Lower leg skin (tissue), 4 donors: ENCODE measurements around the gene SCAPER. TPM values are rescaled to one million over a fixed set of nuclear protein-coding genes. Genes with fewer than 3 reads are reported as not detected.

ENCODE experiments used
- DNase-seq, 2 donors: peaks; one replicate each; pipeline ENCODE4 v3.0.0-alpha.2; 2019; ENCODE audit warnings: low spot score in 2 of 2
- H3K4me3 ChIP-seq: fragments of 200-600 bp; sonication (generic); 2 replicates; pipeline ENCODE4 v1.5.1; 2017; ENCODE audit warnings: mild to moderate bottlenecking, low read depth; ENCODE audit not compliant: poor library complexity, severe bottlenecking
- CTCF ChIP-seq, 3 donors: fragments of 450-650 bp; IDR thresholded peaks; one replicate each; pipeline ENCODE4 v1.5.1; 2016; ENCODE audit warnings: antibody characterized with exemption in 3 of 3, mild to moderate bottlenecking in 3 of 3, moderate library complexity in 2 of 3
- POLR2A ChIP-seq, 2 donors: fragments of 450-650 bp; IDR thresholded peaks; one replicate each; pipeline ENCODE4 v1.6.1; 2016 to 2017; ENCODE audit warnings: antibody characterized with exemption in 2 of 2, mild to moderate bottlenecking in 1 of 2, moderate library complexity in 1 of 2
- WGBS, 2 donors: methylation state at CpG; one replicate each; pipeline ENCODE4 v1.1.5; 2018; 5-methylcytosine and 5-hydroxymethylcytosine counted together
- intact Hi-C: fragments of 100-400 bp; cut with DNase I; formaldehyde crosslinking; loops from one replicate; pipeline ENCODE4 v1.15.0; 2023; ENCODE audit warnings: low total_unique reads
- total RNA-seq, 4 donors: library from RNA; depleted of rRNA; stranded (reverse); fragments of >200 nt; gene quantifications; one replicate each; pipeline ENCODE4 v1.1.0, GENCODE V29; 2016

The SCAPER gene
- total RNA-seq, 4 donors from 2014 or later, result 23.8 to 63.2 (median 32.9) TPM

DNA sequence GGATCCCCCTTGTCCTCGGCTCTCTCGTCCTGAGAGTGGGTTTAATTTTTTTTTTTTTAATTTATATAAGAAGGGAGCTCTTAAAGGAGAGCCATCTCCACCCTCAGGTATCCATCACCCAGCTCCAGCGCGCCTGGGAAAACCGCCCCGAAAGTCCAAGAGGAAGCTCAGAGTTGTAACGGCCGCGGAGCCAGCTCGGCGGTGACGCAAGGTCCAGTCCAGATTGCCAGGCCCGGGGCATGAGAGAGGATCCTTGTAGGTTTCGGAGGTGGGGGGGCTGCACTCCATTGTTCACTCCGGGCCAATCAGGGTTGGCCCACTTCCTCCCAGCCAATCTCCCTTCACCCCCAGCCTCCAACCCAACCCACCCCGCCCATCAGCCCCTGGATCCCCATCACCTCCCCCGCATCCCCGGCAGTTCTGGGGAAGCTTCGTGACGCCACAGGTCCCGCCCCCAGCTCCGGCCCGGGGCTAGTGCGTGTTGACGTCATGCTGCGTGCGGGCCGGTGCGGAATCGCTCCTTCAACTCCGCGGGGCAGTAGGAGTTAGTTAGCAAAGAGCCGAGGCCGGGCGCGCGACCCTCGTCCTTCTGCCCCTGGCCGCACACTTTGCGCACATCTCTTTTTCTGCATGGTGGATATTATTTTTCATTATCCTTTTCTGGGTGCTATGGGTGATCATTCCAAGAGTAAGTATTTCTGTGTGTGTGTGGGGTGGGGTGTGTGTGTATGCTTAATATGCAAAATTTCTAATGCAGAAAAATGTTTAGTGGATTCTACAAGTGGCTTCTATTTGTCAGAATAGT is 568.7 kb downstream of the SCAPER start, which contains the start of gene ISL2:
ISL2 (plus strand) TSS at position 520 of the 805 bp plus-strand sequence; CDS start at position 631, 111 bp downstream.
- peak in 1 of 2 donors; percentile 92 for DNase-seq
- no peak within 1 kb of the TSS for H3K4me3 ChIP-seq
- TF ChIP-seq CTCF (IDR thresholded peaks at IDR 0.05) (no peak), POLR2A (IDR thresholded peaks at IDR 0.05) (no peak)
- 7% methylated on average over 31 to 40 of the region's 40 CpGs for WGBS, 2 donors
- intact Hi-C loops, result no loop called here

DNA sequence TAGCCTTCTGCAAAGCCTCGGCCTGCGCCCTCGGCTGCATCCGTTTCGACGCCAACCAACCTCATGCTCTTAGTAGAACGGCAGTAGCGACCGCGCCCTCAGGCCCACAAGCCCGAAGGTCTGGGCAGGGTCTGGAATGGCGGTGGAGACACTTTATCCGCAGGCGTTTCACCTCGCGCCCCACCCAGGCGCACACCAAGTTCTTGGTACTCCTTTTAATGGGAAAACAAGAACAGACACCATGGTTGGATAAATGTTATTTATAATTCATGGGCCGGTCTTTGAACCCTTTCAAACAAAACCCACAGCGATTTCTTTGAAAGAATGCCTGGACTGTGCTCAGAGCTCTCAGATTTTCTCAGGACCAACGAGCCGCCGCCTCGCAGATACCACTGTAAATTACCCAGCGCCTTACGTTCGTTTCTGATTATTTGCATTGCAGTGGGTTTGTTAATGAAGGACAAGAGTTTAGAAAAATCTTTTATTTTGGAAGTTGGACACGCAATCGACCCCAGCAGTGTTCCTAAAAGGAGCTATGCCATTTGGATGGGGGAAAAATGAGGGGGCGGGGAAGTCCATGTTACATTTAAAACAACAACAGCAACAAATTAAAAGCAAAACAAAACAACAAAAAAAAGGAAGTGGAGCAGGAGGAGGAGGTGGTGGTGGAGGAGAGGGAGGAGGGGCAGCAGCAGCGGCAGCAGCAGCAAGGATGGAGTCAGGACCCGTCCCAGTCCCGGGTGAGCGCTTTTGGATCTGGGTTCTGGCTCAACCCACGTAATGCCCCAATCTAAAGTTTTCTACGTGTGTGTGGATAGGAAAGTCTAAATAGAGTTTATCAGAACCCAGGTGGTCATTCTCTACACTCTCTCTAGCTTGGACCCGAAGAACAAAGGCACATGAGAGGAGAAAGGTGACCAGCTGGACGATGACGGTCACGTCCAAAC is 569.6 kb downstream of the SCAPER start:
- intact Hi-C loops, result no loop called here
- TF ChIP-seq CTCF (IDR thresholded peaks at IDR 0.05) (no peak), POLR2A (IDR thresholded peaks at IDR 0.05) (no peak)
- no peak overlapping the region for H3K4me3 ChIP-seq
- 12 to 15% methylated on average over 36 to 39 of the region's 39 CpGs for WGBS, 2 donors
- peak in 1 of 2 donors; percentile 81 for DNase-seq

DNA sequence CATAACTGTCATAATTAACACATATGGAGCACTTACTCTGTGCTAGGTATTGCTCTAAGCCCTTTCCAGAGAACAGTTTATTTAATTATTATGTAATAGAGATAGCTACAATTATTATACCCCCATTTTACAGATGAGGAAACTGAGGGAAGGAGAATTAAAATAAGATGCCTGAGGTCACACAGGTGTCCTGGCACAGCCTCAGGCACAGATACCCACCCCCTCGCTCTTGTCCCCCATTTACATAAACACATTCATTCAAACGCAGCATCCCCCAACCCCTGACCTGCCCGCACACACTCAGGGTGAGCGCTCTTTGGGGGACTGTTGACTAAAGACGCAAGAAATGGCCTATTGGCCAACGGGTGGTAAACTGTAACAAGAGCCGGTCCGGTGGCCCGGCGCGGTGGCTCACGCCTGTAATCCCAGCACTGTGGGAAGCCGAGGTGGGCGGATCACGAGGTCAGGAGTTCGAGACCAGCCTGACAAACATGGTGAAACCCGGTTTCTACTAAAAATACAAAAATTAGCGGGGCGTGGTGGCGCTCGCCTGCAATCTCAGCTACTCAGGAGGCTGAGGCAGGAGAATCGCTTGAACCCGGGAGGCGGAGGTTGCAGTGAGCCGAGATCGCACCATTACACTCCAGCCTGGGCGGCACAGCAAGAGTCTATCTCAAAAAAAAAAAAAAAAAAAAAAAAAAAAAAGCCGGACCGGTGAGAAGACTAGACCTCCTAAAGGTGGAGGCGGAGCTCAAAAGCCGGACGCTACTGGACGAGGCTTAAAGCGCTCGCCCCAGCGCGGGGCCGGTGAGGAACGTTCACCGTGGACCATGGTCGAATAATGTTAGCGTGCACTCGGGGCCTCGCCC is 570.5 kb downstream of the SCAPER start:
- DNase-seq, result peak in 1 of 2 donors; percentile 63
- intact Hi-C loops, result no loop called here
- 33 to 41% methylated on average over 44 of the region's 44 CpGs for WGBS, 2 donors
- no peak overlapping the region for H3K4me3 ChIP-seq
- TF ChIP-seq CTCF (IDR thresholded peaks at IDR 0.05) (no peak), POLR2A (IDR thresholded peaks at IDR 0.05) (no peak)

DNA sequence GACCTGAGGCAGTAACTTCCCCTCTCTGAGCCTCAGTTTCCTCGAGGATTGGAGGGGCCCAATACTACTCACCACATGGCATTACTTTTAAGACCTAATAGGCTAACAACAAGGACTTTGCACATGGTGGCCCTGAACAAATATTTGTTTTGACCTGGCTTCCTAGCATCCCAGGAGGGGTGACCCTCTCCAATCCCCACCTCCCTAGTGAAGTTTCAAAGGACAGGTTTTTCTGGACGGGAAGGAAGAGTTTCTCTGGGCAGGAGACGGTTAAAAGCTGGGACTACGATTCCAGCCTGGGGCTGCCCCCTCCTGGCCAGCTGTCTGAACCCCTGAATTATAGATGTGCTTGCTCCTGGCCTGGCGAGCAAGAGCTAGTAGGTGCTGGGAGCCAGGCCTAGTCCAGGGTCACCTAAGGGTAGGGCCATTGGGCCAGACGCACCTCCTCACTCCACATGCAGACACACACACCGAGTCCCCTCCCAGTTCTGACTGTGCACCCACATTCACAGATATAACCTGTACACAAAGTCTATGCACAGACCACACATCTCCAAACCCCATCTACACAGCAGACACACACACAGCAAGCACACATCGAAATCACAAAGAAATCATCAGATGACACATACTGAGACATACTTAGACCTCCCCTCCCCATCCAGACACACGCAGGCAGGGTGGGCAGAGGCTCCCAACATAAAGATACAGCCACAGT is 571.3 kb downstream of the SCAPER start:
- DNase-seq, result peak in 1 of 2 donors; percentile 77
- no peak overlapping the region for H3K4me3 ChIP-seq
- intact Hi-C loops, result no loop called here
- WGBS, 2 donors, result 53 to 65% methylated on average over 9 of the region's 9 CpGs
- TF ChIP-seq POLR2A (IDR thresholded peaks at IDR 0.05) (no peak), CTCF (IDR thresholded peaks at IDR 0.05) (no peak)
